ENCODE data around the gene ARHGAP25.

GRCh38 chr2:68811364-68811763 is 76.8 kb downstream of the ARHGAP25 start:
- no peak for TF ChIP-seq POLR2A (IDR thresholded peaks at IDR 0.05; ENCODE audit: low read depth, low read length)
- no peak for TF ChIP-seq POLR2AphosphoS5 (IDR thresholded peaks at IDR 0.05; ENCODE audit: low read depth, low read length)

Data from GM12892 (cell line).